22Rv1 (cell line): ENCODE data around the gene GNLY.
"Not testable (repeated sequence)": the region's sequence is repeated elsewhere in the genome, so short reads cannot be mapped to it uniquely, and the experiment has no call there.

Experiments
- H3K27ac ChIP-seq: fragments of 450-650 bp; 2 replicates; pipeline ENCODE4 v1.5.1; 2017
- ZFX ChIP-seq: fragments of 450-650 bp; IDR thresholded peaks from 2 replicates; pipeline ENCODE4 v1.6.1; 2017; ENCODE audit warnings: antibody characterized with exemption, borderline replicate concordance
- TF ChIP-seq, protein P1 (sequence below): fragments of 450-650 bp; IDR thresholded peaks from 2 replicates; pipeline ENCODE4 v1.5.1; 2017; ENCODE audit warnings: mild to moderate bottlenecking

The GNLY gene

DNA sequence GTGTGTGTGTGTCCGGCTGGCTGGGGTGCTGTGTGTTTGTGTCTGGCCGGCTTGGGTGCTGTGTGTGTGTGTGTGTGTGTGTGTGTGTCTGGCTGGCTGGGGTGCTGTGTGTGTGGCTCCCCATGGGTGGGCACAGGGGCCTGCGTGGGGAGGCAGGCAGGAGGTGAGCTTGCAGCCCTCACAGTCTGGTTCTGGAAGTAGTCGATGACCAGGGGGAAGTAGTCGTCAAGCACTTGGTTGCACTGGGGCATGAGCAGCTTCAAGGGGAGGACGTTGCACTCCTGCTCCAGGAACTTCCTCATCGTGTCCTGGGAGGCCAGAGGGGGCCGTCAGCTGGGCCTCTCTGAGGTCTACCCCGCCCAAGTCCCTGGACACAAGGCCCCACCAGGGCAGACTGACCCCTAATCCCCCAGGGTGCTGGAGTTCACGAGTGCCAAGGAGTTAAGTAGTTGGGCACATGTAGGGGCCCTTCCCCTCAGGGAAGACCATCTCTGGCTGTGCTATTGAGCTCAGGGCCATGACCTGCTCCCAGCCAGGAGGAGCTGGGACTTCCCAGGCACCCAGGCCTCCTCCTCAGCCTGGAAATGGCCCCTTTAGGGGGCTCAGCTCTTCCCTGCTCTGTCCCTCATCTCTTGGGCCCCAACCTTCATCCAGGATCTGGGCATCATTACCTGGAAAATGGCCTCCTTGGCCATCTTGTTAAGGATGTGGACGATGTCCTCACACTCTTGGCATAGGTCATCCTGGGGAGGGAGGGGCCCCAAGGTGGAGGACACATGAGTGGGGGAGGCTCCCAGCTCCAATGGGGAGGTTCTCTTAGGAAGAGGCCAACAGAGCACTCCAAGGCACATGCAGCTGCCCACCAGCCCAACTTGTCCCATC is 27.5 kb upstream of the GNLY start:
- H3K27ac ChIP-seq, result no peak overlapping the region
- TF ChIP-seq ZFX, result no peak
- TF ChIP-seq, protein P1, sequence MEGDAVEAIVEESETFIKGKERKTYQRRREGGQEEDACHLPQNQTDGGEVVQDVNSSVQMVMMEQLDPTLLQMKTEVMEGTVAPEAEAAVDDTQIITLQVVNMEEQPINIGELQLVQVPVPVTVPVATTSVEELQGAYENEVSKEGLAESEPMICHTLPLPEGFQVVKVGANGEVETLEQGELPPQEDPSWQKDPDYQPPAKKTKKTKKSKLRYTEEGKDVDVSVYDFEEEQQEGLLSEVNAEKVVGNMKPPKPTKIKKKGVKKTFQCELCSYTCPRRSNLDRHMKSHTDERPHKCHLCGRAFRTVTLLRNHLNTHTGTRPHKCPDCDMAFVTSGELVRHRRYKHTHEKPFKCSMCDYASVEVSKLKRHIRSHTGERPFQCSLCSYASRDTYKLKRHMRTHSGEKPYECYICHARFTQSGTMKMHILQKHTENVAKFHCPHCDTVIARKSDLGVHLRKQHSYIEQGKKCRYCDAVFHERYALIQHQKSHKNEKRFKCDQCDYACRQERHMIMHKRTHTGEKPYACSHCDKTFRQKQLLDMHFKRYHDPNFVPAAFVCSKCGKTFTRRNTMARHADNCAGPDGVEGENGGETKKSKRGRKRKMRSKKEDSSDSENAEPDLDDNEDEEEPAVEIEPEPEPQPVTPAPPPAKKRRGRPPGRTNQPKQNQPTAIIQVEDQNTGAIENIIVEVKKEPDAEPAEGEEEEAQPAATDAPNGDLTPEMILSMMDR, result no peak

DNA sequence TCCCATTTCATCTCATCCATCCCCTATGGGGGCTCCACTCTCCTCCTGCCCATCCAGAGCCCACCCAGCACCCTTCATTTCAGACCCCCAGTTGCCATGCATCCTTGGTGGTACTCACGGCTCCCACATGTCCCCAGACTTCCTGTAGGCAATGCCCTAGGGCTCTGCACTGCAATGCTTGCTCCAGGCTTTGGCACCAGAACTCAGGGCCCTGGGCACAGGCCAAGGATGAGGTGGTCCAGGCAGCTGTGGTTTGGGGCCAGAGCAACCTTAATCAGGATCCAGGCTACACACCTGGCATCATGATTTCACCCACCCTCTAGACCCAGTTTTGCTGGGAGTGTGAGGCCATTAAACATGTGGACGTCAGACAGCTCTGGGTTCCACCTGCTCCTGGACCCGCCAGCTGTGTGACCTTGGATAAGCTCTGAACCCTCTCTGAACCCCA is 26.6 kb upstream of the GNLY start:
- H3K27ac ChIP-seq, result no peak overlapping the region

DNA sequence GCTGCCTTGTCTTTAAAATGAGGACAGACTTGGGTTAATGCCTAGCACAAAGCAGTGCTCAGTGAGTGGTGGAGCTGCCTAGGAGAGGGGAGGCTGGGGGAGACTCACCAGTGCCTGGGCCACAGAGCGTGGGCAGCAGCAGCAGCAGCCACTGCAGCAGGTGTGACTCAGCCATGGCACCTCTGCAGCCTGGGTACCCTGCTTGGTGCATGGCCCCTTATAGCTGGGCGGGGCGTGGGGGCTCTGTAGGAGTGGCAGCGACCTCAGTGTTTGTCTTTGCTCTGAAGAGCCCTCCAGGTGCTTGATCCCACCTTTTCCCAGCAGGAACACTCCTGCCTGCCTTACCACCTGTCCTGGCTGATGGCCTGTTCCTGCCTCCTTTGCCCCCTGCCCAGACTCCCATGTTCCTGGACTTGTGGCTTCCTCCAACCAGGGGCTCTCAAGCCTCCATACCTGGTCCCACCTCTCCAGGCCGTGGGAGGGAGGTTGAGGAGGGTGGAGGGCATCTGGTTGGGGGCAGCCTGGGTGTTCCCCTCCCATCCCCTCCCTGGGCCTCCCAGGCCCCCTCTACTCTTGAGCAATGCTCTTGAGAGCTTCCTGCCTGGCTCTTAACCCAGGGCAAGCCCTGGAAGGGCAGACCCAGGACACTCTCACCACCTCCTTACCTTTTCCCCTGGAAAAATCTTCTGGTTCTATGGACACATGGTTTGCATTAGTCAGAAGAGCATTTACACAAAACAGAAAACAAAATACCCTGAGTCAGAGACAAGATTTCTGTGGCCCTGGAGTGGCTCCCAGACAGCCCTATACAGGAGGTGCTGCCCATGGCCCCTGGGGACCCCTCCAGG is 25.9 kb upstream of the GNLY start, which contains the start of gene SFTPB:
SFTPB (minus strand) TSS at position 191 of the 848 bp plus-strand sequence; CDS start at position 175, 16 bp downstream.
- TF ChIP-seq ZFX, result no peak
- TF ChIP-seq, protein P1, result no peak
- no peak within 1 kb of the TSS for H3K27ac ChIP-seq

More for the DNA sequence above, 26.6 kb upstream of the GNLY start:
- no peak for TF ChIP-seq ZFX
- TF ChIP-seq, protein P1, result no peak

DNA sequence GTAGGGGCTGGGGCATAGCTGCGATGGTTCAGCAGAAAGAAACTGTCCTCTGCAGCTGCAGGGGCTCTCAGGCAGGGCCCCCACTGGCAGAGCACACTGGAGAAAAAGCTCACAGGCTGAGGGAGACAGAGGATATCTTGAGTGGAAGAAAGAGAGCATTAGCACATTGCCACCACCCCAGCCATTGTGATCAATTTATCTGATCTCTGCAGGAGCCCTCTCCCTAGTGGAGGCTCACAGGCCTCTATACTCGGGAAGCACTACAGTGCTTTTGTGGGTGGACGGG is 25.4 kb upstream of the GNLY start:
- no peak overlapping the region for H3K27ac ChIP-seq
- TF ChIP-seq, protein P1, result no peak
- no peak for TF ChIP-seq ZFX

DNA sequence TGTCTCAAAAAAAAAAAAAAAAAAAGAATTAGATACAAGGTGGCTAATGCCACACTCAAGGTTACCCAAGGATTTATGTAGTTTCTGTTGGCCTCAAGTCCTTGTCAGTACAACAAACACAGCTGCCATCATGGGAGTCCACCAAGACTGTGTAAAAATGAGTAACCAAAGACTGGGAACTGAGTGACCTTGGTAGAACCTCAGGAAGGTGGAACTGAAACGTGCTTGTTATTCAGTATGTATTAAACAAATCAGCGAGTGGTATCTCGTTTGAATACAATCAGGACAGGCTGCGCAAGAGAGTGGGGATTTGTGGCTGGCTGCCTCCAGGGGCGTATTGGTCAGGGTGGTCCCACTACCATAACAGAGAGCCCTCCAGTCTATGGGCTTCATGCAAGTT is 24.6 kb upstream of the GNLY start:
- TF ChIP-seq, protein P1, result no peak
- H3K27ac ChIP-seq, result no peak overlapping the region

DNA sequence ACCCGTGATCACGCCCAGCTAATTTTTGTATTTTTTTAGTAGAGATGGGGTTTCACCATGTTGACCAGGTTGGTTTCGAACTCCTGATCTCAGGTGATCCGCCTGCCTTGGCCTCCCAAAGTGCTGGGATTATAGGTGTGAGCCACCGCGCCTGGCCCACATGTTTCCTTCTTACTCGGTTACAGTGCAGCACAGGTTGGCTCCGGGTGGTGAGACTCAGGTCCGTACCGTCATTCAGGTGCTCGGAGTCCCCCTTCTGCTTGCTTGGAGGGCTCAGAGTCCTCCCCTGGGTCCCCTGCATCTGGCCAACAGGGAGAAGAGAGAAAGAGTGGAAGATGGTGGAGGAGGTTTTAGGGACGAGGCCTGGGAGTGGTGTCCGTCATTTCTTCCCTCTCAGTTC is 23.7 kb upstream of the GNLY start:
- H3K27ac ChIP-seq, result not testable (repeated sequence)

DNA sequence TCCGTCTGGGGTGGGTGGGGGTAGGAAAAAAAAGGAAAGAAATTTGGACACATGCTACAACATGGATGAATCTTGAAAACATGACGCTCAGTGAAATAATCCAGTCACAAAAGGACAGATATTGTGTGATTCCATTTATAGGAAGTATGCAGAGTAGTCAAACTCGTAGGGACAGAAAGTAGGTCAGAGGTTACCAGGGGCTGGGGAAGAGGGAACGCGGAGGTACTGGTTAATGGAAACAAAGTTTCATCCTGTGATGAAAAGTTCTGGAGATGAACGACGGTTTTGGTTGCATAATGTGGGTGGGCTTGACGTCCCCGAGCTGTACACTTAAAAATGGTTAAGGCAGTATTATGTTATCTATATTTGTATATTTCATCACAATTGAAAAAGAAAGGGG is 21.7 kb upstream of the GNLY start:
- TF ChIP-seq ZFX, result no peak
- TF ChIP-seq, protein P1, result no peak
- no peak overlapping the region for H3K27ac ChIP-seq
